H1 (cell line): Measurements from ENCODE around the gene ITPR1. TPM values are rescaled to one million over a fixed set of nuclear protein-coding genes. Genes with fewer than 3 reads are reported as not detected.

Experiments
- CTCF ChIA-PET: fragments of 300-600 bp; sonication (Branson Sonifier 250); formaldehyde crosslinking; loops from one replicate; lab custom pipeline; 2021; ENCODE audit not compliant: partially characterized antibody; lab: Charles Lee
- POLR2A ChIA-PET: fragments of 300-600 bp; sonication (Branson Sonifier 250); formaldehyde crosslinking; loops from one replicate; lab custom pipeline; 2021; ENCODE audit warnings: inconsistent platforms; ENCODE audit not compliant: partially characterized antibody; lab: Charles Lee
- DNase-seq, 2 experiments: peaks; one replicate each; pipeline versions ENCODE4 v3.0.0 to v3.0.0-alpha.2; 2010 to 2022; ENCODE audit warnings: low spot score in 2 of 2, low read depth in 1 of 2, mixed read lengths in 1 of 2
- FAIRE-seq: peaks from 2 replicates; lab custom pipeline; 2011; peaks lifted over from hg19 to GRCh38; lab: Jason Lieb, UNC
- H2AFZ ChIP-seq: 2 replicates; pipeline ENCODE4 v1.8.1; 2012; ENCODE audit warnings: low read length, inconsistent platforms
- H2AK5ac ChIP-seq: 2 replicates; pipeline ENCODE4 v1.6.1; 2013; ENCODE audit warnings: low read depth, low read length
- H2BK120ac ChIP-seq: replicated peaks from 2 replicates; pipeline ENCODE3; 2013; ENCODE audit warnings: low read depth, low read length, inconsistent platforms
- H2BK12ac ChIP-seq: 2 replicates; pipeline ENCODE4 v1.6.1; 2013; ENCODE audit warnings: low read depth, low read length
- H2BK15ac ChIP-seq: 2 replicates; pipeline ENCODE4 v1.6.1; 2013; ENCODE audit warnings: low read length
- H2BK20ac ChIP-seq: 2 replicates; pipeline ENCODE4 v1.6.1; 2013; ENCODE audit warnings: low read length
- H2BK5ac ChIP-seq: 2 replicates; pipeline ENCODE4 v1.6.1; 2013; ENCODE audit warnings: low read depth, low read length
- H3K14ac ChIP-seq: 2 replicates; pipeline ENCODE4 v1.6.1; 2013; ENCODE audit warnings: inconsistent platforms; ENCODE audit not compliant: insufficient read length
- H3K18ac ChIP-seq: 2 replicates; pipeline ENCODE4 v1.6.1; 2013; ENCODE audit warnings: low read length; ENCODE audit errors: extremely low read depth
- H3K23ac ChIP-seq: 2 replicates; pipeline ENCODE4 v1.6.1; 2013; ENCODE audit warnings: inconsistent platforms; ENCODE audit not compliant: insufficient read length
- H3K23me2 ChIP-seq: 2 replicates; pipeline ENCODE4 v1.6.1; 2013; ENCODE audit warnings: low read depth, low read length
- H3K27ac ChIP-seq: 2 replicates; pipeline ENCODE4 v1.6.1; 2011; ENCODE audit warnings: low read depth, low read length, inconsistent platforms
- H3K27me3 ChIP-seq, 4 experiments: replicated peaks in 1 of 4; 1 replicate in 1 of 4; 2 replicates in 3 of 4; pipeline versions ENCODE4 v1.6.1 to v1.8.1; 2011 to 2013; ENCODE audit warnings: low read length in 3 of 4, mild to moderate bottlenecking in 3 of 4, inconsistent platforms in 2 of 4, mixed read lengths in 2 of 4, moderate library complexity in 1 of 4; ENCODE audit not compliant: control insufficient read depth in 3 of 4, insufficient read depth in 3 of 4; ENCODE audit errors: extremely low read depth in 1 of 4
- H3K36me3 ChIP-seq, 4 experiments: 2 replicates each; pipeline versions ENCODE4 v1.6.1 to v1.8.1; 2011 to 2013; ENCODE audit warnings: mild to moderate bottlenecking in 4 of 4, low read length in 3 of 4, moderate library complexity in 2 of 4, control low read depth in 1 of 4, inconsistent platforms in 1 of 4; ENCODE audit not compliant: insufficient read depth in 4 of 4, control insufficient read depth in 2 of 4
- H3K4ac ChIP-seq: replicated peaks from 2 replicates; pipeline ENCODE3; 2013; ENCODE audit warnings: low read length, low read depth, mixed read lengths, inconsistent platforms; ENCODE audit not compliant: insufficient read length
- H3K4me1 ChIP-seq, 4 experiments: replicated peaks in 1 of 4; 1 replicate in 1 of 4; 2 replicates in 3 of 4; pipeline versions ENCODE4 v1.6.1 to v1.8.1; 2011 to 2013; ENCODE audit warnings: low read length in 3 of 4, inconsistent platforms in 2 of 4, mixed read lengths in 1 of 4; ENCODE audit not compliant: insufficient read depth in 4 of 4, control insufficient read depth in 3 of 4
- H3K4me2 ChIP-seq, 2 experiments: 2 replicates each; pipeline versions ENCODE4 v1.6.1 to v1.8.1; 2011 to 2013; ENCODE audit warnings: low read depth in 2 of 2, low read length in 2 of 2, control low read depth in 1 of 2, inconsistent platforms in 1 of 2, mild to moderate bottlenecking in 1 of 2; ENCODE audit not compliant: insufficient read depth in 1 of 2
- H3K4me3 ChIP-seq, 4 experiments: fragments of 200-600, 300-600 bp in 1 of 4; sonication (generic), shearing (Covaris generic), sonication (Bioruptor Twin) in 1 of 4; 2 replicates each; pipeline versions ENCODE4 v1.5.1 to v1.8.1; 2011 to 2016; ENCODE audit warnings: low read length in 4 of 4, low read depth in 3 of 4, control low read depth in 2 of 4, inconsistent platforms in 2 of 4, mild to moderate bottlenecking in 2 of 4, mixed read lengths in 1 of 4, moderate library complexity in 1 of 4; ENCODE audit not compliant: insufficient read depth in 2 of 4; ENCODE audit errors: extremely low read depth in 1 of 4
- H3K56ac ChIP-seq: replicated peaks from 2 replicates; pipeline ENCODE3; 2013; ENCODE audit warnings: low read depth, mild to moderate bottlenecking, mixed read lengths, low read length, inconsistent platforms; ENCODE audit not compliant: insufficient read length
- H3K79me1 ChIP-seq: 2 replicates; pipeline ENCODE4 v1.6.1; 2013; ENCODE audit warnings: low read depth, low read length, control low read depth
- H3K79me2 ChIP-seq, 2 experiments: 2 replicates each; pipeline versions ENCODE4 v1.6.1 to v1.8.1; 2012 to 2013; ENCODE audit warnings: low read length in 2 of 2, mild to moderate bottlenecking in 2 of 2, inconsistent platforms in 1 of 2; ENCODE audit not compliant: insufficient read depth in 2 of 2, control insufficient read depth in 1 of 2
- H3K9ac ChIP-seq, 4 experiments: replicated peaks in 1 of 4; 1 replicate in 1 of 4; 2 replicates in 3 of 4; pipeline versions ENCODE4 v1.6.1 to v1.8.1; 2011 to 2013; ENCODE audit warnings: low read depth in 3 of 4, low read length in 3 of 4, control low read depth in 2 of 4, mild to moderate bottlenecking in 2 of 4, moderate library complexity in 2 of 4, inconsistent platforms in 1 of 4; ENCODE audit errors: extremely low read depth in 1 of 4
- H3K9me3 ChIP-seq, 2 experiments: 2 replicates each; pipeline versions ENCODE4 v1.6.1 to v1.8.1; 2012 to 2013; ENCODE audit warnings: mild to moderate bottlenecking in 2 of 2, moderate library complexity in 2 of 2, control low read depth in 1 of 2, inconsistent platforms in 1 of 2, low read depth in 1 of 2, low read length in 1 of 2, mixed read lengths in 1 of 2; ENCODE audit not compliant: insufficient read depth in 2 of 2
- H4K20me1 ChIP-seq, 2 experiments: replicated peaks in 1 of 2; 2 replicates each; pipeline versions ENCODE3 to v1.8.1; 2011 to 2013; ENCODE audit warnings: inconsistent platforms in 2 of 2, low read length in 2 of 2, mild to moderate bottlenecking in 1 of 2; ENCODE audit not compliant: insufficient read depth in 2 of 2, control insufficient read depth in 1 of 2
- H4K5ac ChIP-seq: 2 replicates; pipeline ENCODE4 v1.6.1; 2013; ENCODE audit warnings: low read length, low read depth, mixed read lengths, inconsistent platforms; ENCODE audit not compliant: insufficient read length
- H4K8ac ChIP-seq: 2 replicates; pipeline ENCODE4 v1.8.0; 2013; ENCODE audit warnings: mild to moderate bottlenecking, moderate library complexity, low read length, inconsistent platforms; ENCODE audit not compliant: insufficient read depth; ENCODE audit errors: extremely low read depth
- H4K91ac ChIP-seq: replicated peaks from 2 replicates; pipeline ENCODE3; 2013; ENCODE audit warnings: low read length, mixed read lengths, inconsistent platforms; ENCODE audit not compliant: insufficient read length
- ASH2L ChIP-seq: fragments of 200-600, 300-600 bp; sonication (generic); IDR thresholded peaks from one replicate; pipeline ENCODE4 v1.7.1; 2017; ENCODE audit warnings: low read length
- BCL11A ChIP-seq, 2 experiments: IDR thresholded peaks; one replicate each; pipeline ENCODE4 v1.6.1; 2011; ENCODE audit warnings: low read depth in 2 of 2, low read length in 2 of 2, mild to moderate bottlenecking in 2 of 2
- CBX8 ChIP-seq: fragments of 300-800, 300-1000 bp; sonication (generic); IDR thresholded peaks from 2 replicates; pipeline ENCODE4 v1.7.1; 2016; ENCODE audit warnings: low read depth, low read length, borderline replicate concordance
- CREB1 ChIP-seq: IDR thresholded peaks from 2 replicates; pipeline ENCODE4 v1.6.1; 2012; ENCODE audit warnings: inconsistent platforms
- EGR1 ChIP-seq: IDR thresholded peaks from 2 replicates; pipeline ENCODE4 v1.6.1; 2011; ENCODE audit warnings: low read depth, low read length, borderline replicate concordance
- EZH2 ChIP-seq: fragments of 200-600 bp; sonication (generic); IDR thresholded peaks from 2 replicates; pipeline ENCODE4 v1.7.1; 2012; ENCODE audit warnings: low read depth, mild to moderate bottlenecking, moderate library complexity, low read length, inconsistent platforms; ENCODE audit not compliant: severe bottlenecking
- JUN ChIP-seq: IDR thresholded peaks from 2 replicates; pipeline ENCODE4 v1.6.1; 2011; ENCODE audit warnings: low read depth, mild to moderate bottlenecking, improper control_type of control experiment, low read length
- RXRA ChIP-seq: IDR thresholded peaks from 2 replicates; pipeline ENCODE4 v1.6.1; 2011; ENCODE audit warnings: low read depth, mild to moderate bottlenecking, low read length, moderate library complexity; ENCODE audit not compliant: insufficient read depth
- SAP30 ChIP-seq: fragments of 300-600 bp; sonication (generic); IDR thresholded peaks from 2 replicates; pipeline ENCODE4 v1.7.1; 2012; ENCODE audit warnings: low read length, moderate library complexity, mild to moderate bottlenecking, inconsistent platforms; ENCODE audit not compliant: insufficient read depth, insufficient replicate concordance
- SIRT6 ChIP-seq: IDR thresholded peaks from one replicate; pipeline ENCODE4 v1.7.1; 2012; ENCODE audit warnings: low read length, inconsistent platforms
- SRF ChIP-seq: IDR thresholded peaks from 2 replicates; pipeline ENCODE4 v1.6.1; 2011; ENCODE audit warnings: mild to moderate bottlenecking, low read depth, low read length, moderate library complexity
- USF2 ChIP-seq: IDR thresholded peaks from 2 replicates; pipeline ENCODE4 v1.6.1; 2011; ENCODE audit warnings: low read length, improper control_type of control experiment
- ZNF274 ChIP-seq: IDR thresholded peaks from 2 replicates; pipeline ENCODE4 v1.7.0; 2012; ENCODE audit warnings: low read length, borderline replicate concordance; ENCODE audit errors: extremely low read depth
- WGBS, 2 experiments: shearing (Covaris generic) in 1 of 2; methylation state at CpG; one replicate each; pipeline versions ENCODE4 v1.1.6 to v1.1.7; 2013 to 2015; ENCODE audit warnings: low lambda C conversion rate in 2 of 2, mixed read lengths in 2 of 2, inconsistent platforms in 1 of 2, low coverage in 1 of 2, missing lambda C conversion rate in 1 of 2; ENCODE audit not compliant: insufficient replicate concordance in 2 of 2, insufficient coverage in 1 of 2, insufficient read length in 1 of 2; ENCODE audit errors: extremely low coverage in 1 of 2, missing lambda C conversion rate in 1 of 2; 5-methylcytosine and 5-hydroxymethylcytosine counted together
- polyA plus RNA-seq, 7 experiments: library from polyadenylated mRNA; depleted of rRNA in 3 of 7; stranded (reverse) in 5 of 7; unstranded in 2 of 7; fragments of >200 nt in 5 of 7; fragments of 200-250 nt in 2 of 7; gene quantifications; 1 replicate in 5 of 7; 2 replicates in 1 of 7; 4 replicates in 1 of 7; pipeline versions ENCODE4 v1.2.1 to v1.2.3, GENCODE V29; 2011 to 2013; ENCODE audit warnings: missing spikeins in 2 of 7, mixed read lengths in 2 of 7
- total RNA-seq: library from RNA; stranded (reverse); fragmentation: NEBNext Ultra II Directional; extraction: Animal tissue kit (Norgen Biotek cat#: 25700); gene quantifications from 2 replicates; pipeline ENCODE4 v1.2.1, GENCODE V29; 2021

Gene ITPR1
- total and polyA plus RNA-seq, 2 of the 8 experiments (the other 6 are each of a cell fraction or from before 2014, with no cell fraction given): 2.5 to 16.3 TPM

GRCh38 chr3:4862973-4863372 lies 369.8 kb downstream of the ITPR1 start:
- Histone ChIP-seq H4K8ac (no peak overlapping the region), H3K56ac (no peak overlapping the region), H3K9ac (no peak overlapping the region), H3K4me1 (peaks cover 0 to 5% (median 5%) of the 10 kb centered on the region in 4 experiments; a peak in 6 of 7 replicates), H2BK5ac (no peak overlapping the region), H3K4ac (no peak overlapping the region), H3K23me2 (peaks cover 3% of the 10 kb centered on the region; the same call in 1 of the 2 replicates), H3K14ac (no peak overlapping the region), H3K79me1 (no peaks in the 10 kb centered on the region), H3K4me2 (no peak overlapping the region), H3K9me3 (0 out of 4 replicates have a peak, but pooled peaks cover 0 to 2% of the 10 kb centered on the region in 2 experiments), H4K91ac (no peak overlapping the region), H3K27ac (no peak overlapping the region), H4K20me1 (no peaks in the 10 kb centered on the region), H3K36me3 (no peaks in the 10 kb centered on the region), H2BK12ac (no peak overlapping the region), H3K79me2 (no peaks in the 10 kb centered on the region), H3K4me3 (no peak overlapping the region), H2BK20ac (no peak overlapping the region), H3K27me3 (peaks cover 0 to 5% (median 4%) of the 10 kb centered on the region in 4 experiments; a peak in 3 of 7 replicates), H2BK15ac (no peak overlapping the region), H3K18ac (no peak overlapping the region), H3K23ac (no peak overlapping the region), H2AK5ac (no peak overlapping the region), H2BK120ac (no peak overlapping the region), H2AFZ (no peak overlapping the region), H4K5ac (no peak overlapping the region)
- TF ChIP-seq EGR1: no peak
- no peak for TF ChIP-seq SAP30
- no peak for TF ChIP-seq CBX8
- no peak for TF ChIP-seq USF2
- TF ChIP-seq EZH2: no peak
- TF ChIP-seq ZNF274: no peak
- no peak for TF ChIP-seq RXRA
- TF ChIP-seq SIRT6: no peak
- TF ChIP-seq ASH2L: no peak
- TF ChIP-seq SRF: no peak
- no peak for TF ChIP-seq BCL11A (IDR thresholded peaks at IDR 0.05; ENCODE audit: low read depth in 2 of 2, low read length in 2 of 2)
- TF ChIP-seq CREB1: no peak
- no peak for TF ChIP-seq JUN
- ChIA-PET CTCF (no interaction called here), POLR2A (no interaction called here)
- no peak for FAIRE-seq
- 98% methylated on average over 2 of the region's 2 CpGs; no CpG with 5 or more reads in 1 of the 2 experiments for WGBS, 2 experiments
- no peak for DNase-seq
